ENCODE data around the gene TAOK2.

Gene TAOK2

GRCh38 chr16:29983420-29984136, 9.9 kb downstream of the TAOK2 start:
- Histone ChIP-seq H3K4me3 (ENCODE audit: low read length) (no peak overlapping the region), H3K4me1 (ENCODE audit: control insufficient read depth, insufficient read depth, low read length) (no peaks in the 10 kb centered on the region), H3K36me3 (ENCODE audit: control insufficient read depth, insufficient read depth, low read length, severe bottlenecking) (peaks cover 99% of the 10 kb centered on the region), H3K27me3 (replicated peaks; ENCODE audit: control insufficient read depth, insufficient read depth, low read length) (no peaks in the 10 kb centered on the region), H3K9ac (ENCODE audit: low read length) (no peak overlapping the region), H3K9me3 (ENCODE audit: control insufficient read depth, low read length) (no peaks in the 10 kb centered on the region)
- peak; percentile 19 for DNase-seq (ENCODE audit: low read depth)

- DNase-seq (ENCODE audit: low read depth), result no peak
- Histone ChIP-seq H3K9ac (ENCODE audit: low read length) (no peak overlapping the region), H3K4me3 (ENCODE audit: low read length) (no peak overlapping the region), H3K36me3 (ENCODE audit: control insufficient read depth, insufficient read depth, low read length, severe bottlenecking) (peaks cover 99% of the 10 kb centered on the region), H3K27me3 (replicated peaks; ENCODE audit: control insufficient read depth, insufficient read depth, low read length) (no peaks in the 10 kb centered on the region), H3K9me3 (ENCODE audit: control insufficient read depth, low read length) (no peaks in the 10 kb centered on the region), H3K4me1 (ENCODE audit: control insufficient read depth, insufficient read depth, low read length) (no peaks in the 10 kb centered on the region)
Observed at GRCh38 chr16:29984137-29984763, 10.6 kb downstream of the TAOK2 start.

- Histone ChIP-seq H3K36me3 (ENCODE audit: control insufficient read depth, insufficient read depth, low read length, severe bottlenecking) (peaks cover 99% of the 10 kb centered on the region), H3K4me3 (ENCODE audit: low read length) (no peak overlapping the region)
Observed at GRCh38 chr16:29984764-29985147, 11.1 kb downstream of the TAOK2 start.

GRCh38 chr16:29985271-29985811, 11.7 kb downstream of the TAOK2 start:
- Histone ChIP-seq H3K4me1 (ENCODE audit: control insufficient read depth, insufficient read depth, low read length) (no peaks in the 10 kb centered on the region), H3K9me3 (ENCODE audit: control insufficient read depth, low read length) (no peaks in the 10 kb centered on the region), H3K9ac (ENCODE audit: low read length) (no peak overlapping the region), H3K4me3 (ENCODE audit: low read length) (no peak overlapping the region), H3K27me3 (replicated peaks; ENCODE audit: control insufficient read depth, insufficient read depth, low read length) (no peaks in the 10 kb centered on the region), H3K36me3 (ENCODE audit: control insufficient read depth, insufficient read depth, low read length, severe bottlenecking) (peaks cover 99% of the 10 kb centered on the region)
- no peak for DNase-seq (ENCODE audit: low read depth)

More at GRCh38 chr16:29984764-29985147, 11.1 kb downstream of the TAOK2 start:
- H3K9me3 ChIP-seq (ENCODE audit: control insufficient read depth, low read length), result no peaks in the 10 kb centered on the region
- H3K27me3 ChIP-seq (replicated peaks; ENCODE audit: control insufficient read depth, insufficient read depth, low read length), result no peaks in the 10 kb centered on the region
- no peak for DNase-seq (ENCODE audit: low read depth)
- H3K4me1 ChIP-seq (ENCODE audit: control insufficient read depth, insufficient read depth, low read length), result no peaks in the 10 kb centered on the region
- no peak overlapping the region for H3K9ac ChIP-seq (ENCODE audit: low read length)

GRCh38 chr16:29986231-29986630, 12.6 kb downstream of the TAOK2 start:
- no peaks in the 10 kb centered on the region for H3K4me1 ChIP-seq (ENCODE audit: control insufficient read depth, insufficient read depth, low read length)
- H3K27me3 ChIP-seq (replicated peaks; ENCODE audit: control insufficient read depth, insufficient read depth, low read length), result no peaks in the 10 kb centered on the region
- H3K9me3 ChIP-seq (ENCODE audit: control insufficient read depth, low read length), result no peaks in the 10 kb centered on the region
- no peak overlapping the region for H3K4me3 ChIP-seq (ENCODE audit: low read length)
- H3K36me3 ChIP-seq (ENCODE audit: control insufficient read depth, insufficient read depth, low read length, severe bottlenecking), result peaks cover 98% of the 10 kb centered on the region
- no peak overlapping the region for H3K9ac ChIP-seq (ENCODE audit: low read length)
- no peak for DNase-seq (ENCODE audit: low read depth)

- Histone ChIP-seq H3K4me3 (ENCODE audit: low read length) (no peak overlapping the region), H3K9me3 (ENCODE audit: control insufficient read depth, low read length) (no peaks in the 10 kb centered on the region), H3K9ac (ENCODE audit: low read length) (no peak overlapping the region), H3K4me1 (ENCODE audit: control insufficient read depth, insufficient read depth, low read length) (peaks cover 3% of the 10 kb centered on the region), H3K27me3 (replicated peaks; ENCODE audit: control insufficient read depth, insufficient read depth, low read length) (no peaks in the 10 kb centered on the region), H3K36me3 (ENCODE audit: control insufficient read depth, insufficient read depth, low read length, severe bottlenecking) (peaks cover 94% of the 10 kb centered on the region)
- DNase-seq (ENCODE audit: low read depth), result no peak
Observed at GRCh38 chr16:29986931-29987330, 13.3 kb downstream of the TAOK2 start.

DNA sequence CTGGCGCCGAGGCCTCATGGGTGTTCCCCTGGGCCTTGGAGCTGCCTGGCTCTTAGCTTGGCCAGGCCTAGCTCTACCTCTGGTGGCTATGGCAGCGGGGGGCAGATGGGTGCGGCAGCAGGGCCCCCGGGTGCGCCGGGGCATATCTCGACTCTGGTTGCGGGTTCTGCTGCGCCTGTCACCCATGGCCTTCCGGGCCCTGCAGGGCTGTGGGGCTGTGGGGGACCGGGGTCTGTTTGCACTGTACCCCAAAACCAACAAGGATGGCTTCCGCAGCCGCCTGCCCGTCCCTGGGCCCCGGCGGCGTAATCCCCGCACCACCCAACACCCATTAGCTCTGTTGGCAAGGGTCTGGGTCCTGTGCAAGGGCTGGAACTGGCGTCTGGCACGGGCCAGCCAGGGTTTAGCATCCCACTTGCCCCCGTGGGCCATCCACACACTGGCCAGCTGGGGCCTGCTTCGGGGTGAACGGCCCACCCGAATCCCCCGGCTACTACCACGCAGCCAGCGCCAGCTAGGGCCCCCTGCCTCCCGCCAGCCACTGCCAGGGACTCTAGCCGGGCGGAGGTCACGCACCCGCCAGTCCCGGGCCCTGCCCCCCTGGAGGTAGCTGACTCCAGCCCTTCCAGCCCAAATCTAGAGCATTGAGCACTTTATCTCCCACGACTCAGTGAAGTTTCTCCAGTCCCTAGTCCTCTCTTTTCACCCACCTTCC, 13.9 kb downstream of the TAOK2 start:
- Histone ChIP-seq H3K4me1 (ENCODE audit: control insufficient read depth, insufficient read depth, low read length) (peaks cover 9% of the 10 kb centered on the region), H3K9ac (ENCODE audit: low read length) (no peak overlapping the region), H3K36me3 (ENCODE audit: control insufficient read depth, insufficient read depth, low read length, severe bottlenecking) (peaks cover 92% of the 10 kb centered on the region), H3K27me3 (replicated peaks; ENCODE audit: control insufficient read depth, insufficient read depth, low read length) (no peaks in the 10 kb centered on the region), H3K4me3 (ENCODE audit: low read length) (no peak overlapping the region), H3K9me3 (ENCODE audit: control insufficient read depth, low read length) (no peaks in the 10 kb centered on the region)
- no peak for DNase-seq (ENCODE audit: low read depth)

GRCh38 chr16:29988346-29989075, 14.8 kb downstream of the TAOK2 start:
- no peak overlapping the region for H3K4me3 ChIP-seq (ENCODE audit: low read length)
- no peak for DNase-seq (ENCODE audit: low read depth)
- H3K9ac ChIP-seq (ENCODE audit: low read length), result no peak overlapping the region
- H3K9me3 ChIP-seq (ENCODE audit: control insufficient read depth, low read length), result no peaks in the 10 kb centered on the region
- H3K4me1 ChIP-seq (ENCODE audit: control insufficient read depth, insufficient read depth, low read length), result peaks cover 10% of the 10 kb centered on the region
- no peaks in the 10 kb centered on the region for H3K27me3 ChIP-seq (replicated peaks; ENCODE audit: control insufficient read depth, insufficient read depth, low read length)
- peaks cover 90% of the 10 kb centered on the region for H3K36me3 ChIP-seq (ENCODE audit: control insufficient read depth, insufficient read depth, low read length, severe bottlenecking)

DNA sequence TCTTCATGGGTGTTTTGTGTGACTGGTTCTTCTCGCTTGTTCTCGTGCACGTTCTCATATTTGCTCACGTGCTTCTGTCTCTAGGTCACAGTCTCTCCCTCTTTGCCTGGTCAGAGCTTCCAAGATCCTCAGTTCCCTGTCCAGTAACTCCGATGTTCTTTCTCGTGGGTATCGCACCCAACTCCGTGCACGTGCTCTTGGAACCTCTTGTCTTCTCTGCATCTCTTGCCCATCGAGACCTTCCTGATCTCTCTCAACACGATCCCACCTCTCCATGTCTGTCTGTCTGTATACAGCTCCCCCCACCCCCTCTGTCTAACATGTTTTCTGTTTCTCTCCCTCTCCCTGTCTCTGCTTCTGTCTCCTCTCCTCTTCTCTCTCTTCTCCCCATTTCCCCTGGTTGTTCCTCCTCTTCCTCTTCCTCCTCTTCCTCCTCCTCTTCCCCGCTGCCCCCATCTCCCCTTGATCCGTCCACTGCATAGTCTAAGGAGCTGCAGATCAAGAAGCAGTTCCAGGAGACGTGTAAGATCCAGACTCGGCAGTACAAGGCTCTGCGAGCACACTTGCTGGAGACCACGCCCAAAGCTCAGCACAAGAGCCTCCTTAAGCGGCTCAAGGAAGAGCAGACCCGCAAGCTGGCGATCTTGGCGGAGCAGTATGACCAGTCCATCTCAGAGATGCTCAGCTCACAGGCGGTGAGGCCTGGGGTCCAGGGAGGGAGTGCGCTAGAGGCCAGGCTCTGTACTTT, 15.6 kb downstream of the TAOK2 start:
- Histone ChIP-seq H3K9me3 (ENCODE audit: control insufficient read depth, low read length) (no peaks in the 10 kb centered on the region), H3K4me3 (ENCODE audit: low read length) (no peak overlapping the region), H3K36me3 (ENCODE audit: control insufficient read depth, insufficient read depth, low read length, severe bottlenecking) (peaks cover 86% of the 10 kb centered on the region), H3K4me1 (ENCODE audit: control insufficient read depth, insufficient read depth, low read length) (peaks cover 10% of the 10 kb centered on the region), H3K27me3 (replicated peaks; ENCODE audit: control insufficient read depth, insufficient read depth, low read length) (no peaks in the 10 kb centered on the region), H3K9ac (ENCODE audit: low read length) (no peak overlapping the region)
- DNase-seq (ENCODE audit: low read depth), result no peak

DNA sequence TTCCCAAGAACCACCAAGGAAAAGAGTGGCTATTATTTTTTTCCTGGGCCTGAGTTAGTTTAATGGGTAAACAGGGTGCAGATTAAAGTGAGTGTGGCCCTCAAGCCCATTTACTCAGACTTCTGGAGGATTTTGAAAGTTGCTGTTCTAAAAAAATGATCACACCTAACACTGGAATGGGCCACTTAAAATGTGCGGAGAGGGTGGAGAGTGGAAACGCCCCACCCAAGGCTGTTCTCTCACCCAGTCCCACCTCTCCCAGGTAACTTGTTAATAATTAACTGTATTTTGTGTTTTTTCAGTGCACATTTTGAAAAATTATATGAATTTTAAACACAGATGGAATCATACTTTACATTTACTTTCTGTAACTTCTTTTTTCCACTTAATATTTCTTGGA, 16.4 kb downstream of the TAOK2 start:
- H3K4me1 ChIP-seq (ENCODE audit: control insufficient read depth, insufficient read depth, low read length), result peaks cover 18% of the 10 kb centered on the region
- H3K9me3 ChIP-seq (ENCODE audit: control insufficient read depth, low read length), result no peaks in the 10 kb centered on the region
- no peak overlapping the region for H3K4me3 ChIP-seq (ENCODE audit: low read length)
- no peak overlapping the region for H3K9ac ChIP-seq (ENCODE audit: low read length)
- H3K36me3 ChIP-seq (ENCODE audit: control insufficient read depth, insufficient read depth, low read length, severe bottlenecking), result peaks cover 79% of the 10 kb centered on the region
- no peaks in the 10 kb centered on the region for H3K27me3 ChIP-seq (replicated peaks; ENCODE audit: control insufficient read depth, insufficient read depth, low read length)
- DNase-seq (ENCODE audit: low read depth), result no peak
